Esophagus (tissue), 2 donors: ENCODE results near the gene DISP3. TPM values are rescaled to one million over a fixed set of nuclear protein-coding genes. Genes with fewer than 3 reads are reported as not detected.

Source experiments
- H3K27ac ChIP-seq, 2 donors: one replicate each; pipeline ENCODE4 v1.5.1; 2013; ENCODE audit warnings: low read depth in 2 of 2, mild to moderate bottlenecking in 2 of 2, inconsistent platforms in 1 of 2, low read length in 1 of 2, moderate library complexity in 1 of 2
- H3K27me3 ChIP-seq, 2 donors: one replicate each; pipeline ENCODE4 v1.6.1; 2013; ENCODE audit warnings: low read length in 2 of 2, control low read depth in 1 of 2, mild to moderate bottlenecking in 1 of 2; ENCODE audit not compliant: insufficient read depth in 2 of 2, control insufficient read depth in 1 of 2
- H3K36me3 ChIP-seq, 2 donors: one replicate each; pipeline ENCODE4 v1.6.1; 2013; ENCODE audit warnings: low read length in 1 of 2; ENCODE audit not compliant: control insufficient read depth in 2 of 2, insufficient read depth in 2 of 2
- H3K4me1 ChIP-seq, 2 donors: one replicate each; pipeline ENCODE4 v1.6.1; 2013; ENCODE audit warnings: low read length in 1 of 2; ENCODE audit not compliant: control insufficient read depth in 2 of 2, insufficient read depth in 2 of 2
- H3K4me3 ChIP-seq, 2 donors: one replicate each; pipeline ENCODE4 v1.5.1; 2013; ENCODE audit warnings: low read length in 2 of 2, mild to moderate bottlenecking in 2 of 2, low read depth in 1 of 2, moderate library complexity in 1 of 2
- H3K9me3 ChIP-seq, 2 donors: one replicate each; pipeline ENCODE4 v1.6.1; 2013; ENCODE audit warnings: mild to moderate bottlenecking in 2 of 2, low read depth in 1 of 2, low read length in 1 of 2, moderate library complexity in 1 of 2; ENCODE audit not compliant: control insufficient read depth in 2 of 2, insufficient read depth in 1 of 2
- WGBS, 2 donors: extraction: QIAGEN DNeasy Blood & Tissue Kit; methylation state at CpG; one replicate each; pipeline ENCODE4 v1.1.7; 2013; 5-methylcytosine and 5-hydroxymethylcytosine counted together
- polyA plus RNA-seq, 2 donors: library from polyadenylated mRNA; stranded (reverse); fragments of 200-250 nt; gene quantifications; one replicate each; pipeline ENCODE4 v1.2.3, GENCODE V29; 2013
- donor health status: healthy with polysubstance abuse.
- donor health status: Bipolar disorder and iron deficiency.

The DISP3 gene
- polyA plus RNA-seq, 2 donors, result not detected

DNA sequence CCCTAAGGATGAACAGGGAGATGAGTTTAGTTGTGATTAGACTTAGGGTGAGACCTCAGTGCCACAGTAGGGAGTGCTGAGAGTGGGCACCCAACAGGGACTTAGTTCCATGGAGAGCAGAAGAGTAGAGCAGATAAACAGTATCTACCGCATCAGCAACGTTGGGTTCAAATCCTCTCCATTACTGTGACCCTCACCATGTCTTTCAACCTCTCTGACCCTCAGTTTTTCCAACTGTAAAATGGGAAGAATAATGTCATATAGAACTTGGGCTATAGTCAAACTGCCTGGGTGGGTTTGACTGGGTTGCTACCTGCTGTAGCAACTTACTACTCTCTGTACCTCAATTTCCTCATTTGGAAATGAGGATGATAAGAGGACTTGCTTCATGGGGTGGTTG, 6.7 kb upstream of the DISP3 start:
- Histone ChIP-seq H3K4me3 (no peak overlapping the region), H3K27me3 (no peaks in the 10 kb centered on the region), H3K4me1 (no peaks in the 10 kb centered on the region), H3K9me3 (no peaks in the 10 kb centered on the region), H3K36me3 (no peaks in the 10 kb centered on the region), H3K27ac (no peak overlapping the region)
- WGBS, 2 donors, result 77 to 90% methylated on average over 2 of the region's 2 CpGs

DNA sequence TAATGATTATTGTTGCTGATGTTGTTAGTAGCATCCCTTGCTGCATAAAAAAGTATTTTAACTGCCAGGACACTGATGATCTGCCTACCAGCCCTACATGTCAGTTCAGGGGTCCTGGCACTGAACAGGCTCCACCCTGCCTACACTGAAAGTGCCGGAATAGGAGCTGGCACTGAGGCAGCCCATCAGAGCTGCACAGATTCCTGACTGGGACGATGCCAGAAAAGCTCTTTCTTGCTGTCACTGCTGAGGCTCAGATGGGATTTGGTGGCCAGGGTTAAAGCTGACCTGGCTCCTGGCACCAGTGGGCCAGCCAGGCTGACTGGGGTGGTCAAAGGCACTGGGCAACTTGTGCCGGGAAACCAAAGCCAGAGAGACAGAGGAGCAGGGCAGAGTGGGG, 6.2 kb upstream of the DISP3 start:
- Histone ChIP-seq H3K9me3 (no peaks in the 10 kb centered on the region), H3K27ac (no peak overlapping the region), H3K27me3 (peaks cover 0 to 4% of the 10 kb centered on the region in 2 donors), H3K36me3 (no peaks in the 10 kb centered on the region), H3K4me1 (no peaks in the 10 kb centered on the region), H3K4me3 (no peak overlapping the region)
- WGBS, 2 donors, result 49 to 61% methylated on average over 3 of the region's 3 CpGs

DNA sequence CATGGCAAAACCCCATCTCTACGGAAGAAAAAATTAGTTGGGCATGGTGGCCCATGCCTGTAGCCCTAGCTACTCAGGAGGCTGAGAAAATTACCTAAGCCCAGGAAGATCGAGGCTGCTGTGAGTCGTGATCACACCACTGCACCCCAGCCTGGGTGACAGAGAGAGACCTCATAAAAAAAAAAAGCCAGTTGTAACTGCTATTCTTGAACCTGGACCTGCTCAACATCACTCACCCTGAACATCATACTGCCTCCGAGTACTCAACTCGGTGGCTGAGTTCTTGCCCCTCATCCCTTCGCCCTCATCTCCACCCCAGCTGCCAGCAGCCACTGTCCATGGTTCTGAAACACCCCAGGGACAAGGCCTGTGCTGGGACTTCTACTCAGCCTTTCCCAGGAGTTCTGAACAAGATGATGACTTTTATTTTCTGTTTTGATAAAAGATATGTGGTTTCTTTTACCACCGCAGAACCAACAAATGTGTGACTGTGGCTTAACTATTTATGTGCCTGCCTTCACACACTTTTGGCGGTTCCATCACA, 5.4 kb upstream of the DISP3 start:
- Histone ChIP-seq H3K9me3 (no peaks in the 10 kb centered on the region), H3K27me3 (peaks cover 0 to 8% of the 10 kb centered on the region in 2 donors), H3K4me3 (no peak overlapping the region), H3K4me1 (peaks cover 0 to 2% of the 10 kb centered on the region in 2 donors), H3K36me3 (no peaks in the 10 kb centered on the region), H3K27ac (no peak overlapping the region)
- 53% methylated on average over 8 of the region's 8 CpGs for WGBS, 2 donors

DNA sequence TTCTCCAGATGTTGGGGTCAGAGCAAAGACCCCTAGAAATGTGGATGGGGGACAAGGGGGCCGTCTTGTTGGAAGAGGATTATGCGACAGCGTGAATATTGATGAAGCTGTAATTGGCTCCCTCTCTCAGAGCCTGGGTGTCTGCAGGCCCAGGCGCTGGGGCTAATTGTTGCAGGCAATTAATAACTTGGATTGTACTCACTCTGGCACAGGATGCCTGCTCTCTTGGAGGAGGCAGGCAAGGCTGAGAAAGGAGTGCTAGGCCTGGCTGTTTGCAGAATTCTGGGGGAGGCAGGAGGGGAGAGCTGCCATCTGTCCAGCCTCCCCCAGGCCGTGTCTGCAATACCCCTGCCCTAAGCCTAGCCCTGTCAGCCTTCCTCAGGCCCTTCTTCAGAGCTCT, 4.1 kb upstream of the DISP3 start:
- 57 to 61% methylated on average over 5 of the region's 5 CpGs for WGBS, 2 donors
- H3K4me1 ChIP-seq, result peaks cover 3 to 7% of the 10 kb centered on the region in 2 donors
- H3K4me3 ChIP-seq, result no peak overlapping the region
- peaks cover 0 to 8% of the 10 kb centered on the region in 2 donors for H3K27me3 ChIP-seq
- no peak overlapping the region for H3K27ac ChIP-seq
- H3K9me3 ChIP-seq, result no peaks in the 10 kb centered on the region
- no peaks in the 10 kb centered on the region for H3K36me3 ChIP-seq

DNA sequence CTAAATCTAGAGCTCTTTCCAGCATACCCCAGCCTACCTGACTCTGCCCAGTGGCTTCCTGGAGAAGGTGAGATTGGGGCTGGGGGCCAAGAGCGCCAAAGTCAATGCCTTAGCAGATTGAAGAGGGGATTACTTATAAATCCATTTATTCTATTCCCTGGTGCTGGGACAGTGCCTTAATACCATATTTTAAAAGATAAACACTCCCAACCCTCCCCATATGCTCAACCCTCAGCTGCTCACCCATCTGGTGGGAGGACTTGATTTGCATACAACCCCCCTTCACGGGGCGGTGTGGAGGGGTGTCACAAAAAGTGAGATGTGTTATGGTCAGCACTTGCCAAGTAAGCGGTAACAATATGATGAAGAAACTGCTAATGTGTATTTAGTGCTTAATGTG, 3.2 kb upstream of the DISP3 start:
- no peaks in the 10 kb centered on the region for H3K36me3 ChIP-seq
- peaks cover 3 to 7% of the 10 kb centered on the region in 2 donors for H3K4me1 ChIP-seq
- no peaks in the 10 kb centered on the region for H3K9me3 ChIP-seq
- H3K27ac ChIP-seq, result no peak overlapping the region
- no peak overlapping the region for H3K4me3 ChIP-seq
- H3K27me3 ChIP-seq, result peaks cover 0 to 8% of the 10 kb centered on the region in 2 donors
- WGBS, 2 donors, result 76 to 79% methylated on average over 4 of the region's 4 CpGs

DNA sequence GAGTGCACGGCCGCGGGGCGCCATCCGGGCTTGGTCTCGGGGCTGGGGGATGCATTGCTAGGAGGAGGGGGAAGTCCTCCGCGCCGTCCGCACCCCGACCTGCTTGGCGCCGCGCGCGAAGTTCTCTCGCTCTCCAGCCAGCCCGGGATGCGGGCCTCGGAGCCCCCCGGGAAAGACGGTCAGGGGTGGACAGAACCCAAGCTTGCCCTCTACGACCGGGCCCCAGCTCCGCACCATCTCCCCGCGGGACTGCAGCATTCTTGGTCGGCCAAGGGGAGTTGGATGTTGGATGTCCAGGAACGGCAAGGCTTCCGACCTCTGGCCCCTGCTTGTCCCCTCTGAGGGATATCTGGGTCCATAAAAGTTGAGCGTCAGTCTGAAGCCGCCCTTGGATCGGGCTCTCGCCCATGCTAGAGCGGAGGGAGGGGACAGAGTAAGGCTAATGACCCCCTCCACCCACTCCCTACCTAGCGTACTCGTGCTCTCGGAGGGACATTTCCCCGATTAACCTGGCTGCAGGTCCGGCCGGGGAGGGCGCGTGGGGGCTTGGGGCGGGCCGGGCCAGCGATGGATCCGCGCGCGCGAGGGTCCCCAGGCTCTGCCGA, 522 bp downstream of the DISP3 start:
- H3K27me3 ChIP-seq, result peaks cover 0 to 8% of the 10 kb centered on the region in 2 donors
- peaks cover 3 to 7% of the 10 kb centered on the region in 2 donors for H3K4me1 ChIP-seq
- H3K9me3 ChIP-seq, result no peaks in the 10 kb centered on the region
- H3K27ac ChIP-seq, result no peak overlapping the region
- no peaks in the 10 kb centered on the region for H3K36me3 ChIP-seq
- WGBS, 2 donors, result 2 to 3% methylated on average over 51 to 52 of the region's 52 CpGs
- peak overlapping the region; percentile 23 to 34 for H3K4me3 ChIP-seq

DNA sequence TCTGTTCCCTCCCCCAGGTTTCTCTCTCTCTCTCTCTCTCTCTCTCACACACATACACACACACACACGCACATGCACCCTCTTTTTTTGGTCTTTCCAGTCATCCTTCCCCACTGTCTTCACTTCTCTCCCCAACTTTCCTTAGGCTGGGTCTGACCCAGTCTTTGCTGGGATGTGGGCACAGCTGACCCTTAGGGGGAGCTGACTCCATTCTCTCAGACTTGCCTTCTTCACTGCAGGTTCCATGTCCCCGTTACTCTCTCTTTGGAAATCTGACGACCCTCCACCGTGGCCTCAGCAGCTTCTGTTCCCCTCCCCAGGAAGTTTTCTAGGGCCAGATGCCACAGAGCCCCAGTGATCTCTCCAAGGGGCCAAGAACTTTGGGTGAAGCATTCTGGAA, 2.1 kb downstream of the DISP3 start:
- Histone ChIP-seq H3K9me3 (no peaks in the 10 kb centered on the region), H3K4me3 (no peak overlapping the region), H3K27me3 (peaks cover 0 to 8% of the 10 kb centered on the region in 2 donors), H3K4me1 (peaks cover 3 to 7% of the 10 kb centered on the region in 2 donors), H3K36me3 (no peaks in the 10 kb centered on the region), H3K27ac (no peak overlapping the region)
- WGBS, 2 donors, result 43% methylated on average over 4 of the region's 4 CpGs

DNA sequence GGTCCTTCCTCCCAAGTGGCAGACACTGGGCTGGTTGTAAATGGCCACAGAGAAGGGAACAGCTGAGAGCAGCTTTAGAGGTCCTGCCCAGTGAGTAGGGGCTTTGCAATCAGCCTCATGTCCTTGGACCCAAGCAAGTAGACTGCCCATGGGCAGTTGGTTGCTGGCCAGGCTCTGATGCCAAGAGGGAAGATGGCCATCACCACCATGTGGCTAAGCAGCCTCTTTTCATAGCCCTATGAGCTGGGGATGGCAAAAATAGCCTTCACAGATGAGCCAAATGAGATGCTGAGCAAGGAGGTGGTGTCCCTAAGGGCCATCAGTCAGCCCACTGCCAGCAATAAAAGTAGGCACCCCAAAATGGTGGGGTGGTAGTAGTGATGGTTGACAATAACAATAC, 3.2 kb downstream of the DISP3 start:
- Histone ChIP-seq H3K9me3 (no peaks in the 10 kb centered on the region), H3K4me1 (peaks cover 3 to 7% of the 10 kb centered on the region in 2 donors), H3K36me3 (no peaks in the 10 kb centered on the region), H3K27me3 (peaks cover 0 to 8% of the 10 kb centered on the region in 2 donors), H3K27ac (no peak overlapping the region), H3K4me3 (no peak overlapping the region)

DNA sequence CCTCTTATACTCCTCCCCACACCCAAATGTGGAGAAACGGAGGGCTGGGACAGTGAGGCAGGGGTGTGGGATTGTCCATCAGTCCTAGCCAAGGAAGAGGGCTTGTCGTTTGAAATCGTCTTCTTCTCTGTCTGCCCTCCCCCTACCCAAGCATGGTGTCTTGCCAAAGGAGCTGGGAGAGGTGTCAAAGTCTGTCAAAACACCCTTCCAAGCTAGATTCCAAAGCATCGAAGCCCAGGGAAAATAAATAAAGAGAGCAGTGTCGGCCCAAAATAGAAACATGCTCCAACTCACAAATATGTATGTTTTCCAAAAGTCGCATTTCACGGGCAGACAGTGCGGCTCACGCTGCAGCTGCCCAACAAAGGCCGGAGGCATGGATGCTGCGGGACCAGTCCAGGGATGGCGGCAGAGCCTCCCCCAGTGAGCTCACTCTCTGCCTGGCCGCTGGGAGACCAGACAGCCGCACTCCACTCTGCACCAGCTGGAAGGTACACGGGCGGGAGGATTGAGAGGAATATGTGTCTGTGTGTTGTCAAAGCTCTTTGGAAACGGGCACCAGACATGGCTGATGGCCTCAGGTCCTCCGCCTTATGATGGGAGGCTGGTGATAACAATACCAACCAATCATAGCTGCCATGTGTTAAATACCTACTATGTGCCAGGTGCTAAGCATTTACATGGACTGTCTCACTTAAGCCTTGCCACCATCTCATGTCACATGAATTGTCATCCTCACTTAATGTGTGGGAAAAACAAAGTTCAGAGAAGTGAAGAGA, 3.9 kb downstream of the DISP3 start:
- WGBS, 2 donors, result 69 to 72% methylated on average over 18 of the region's 18 CpGs
- H3K27me3 ChIP-seq, result peaks cover 0 to 4% of the 10 kb centered on the region in 2 donors
- H3K4me3 ChIP-seq, result no peak overlapping the region
- no peak overlapping the region for H3K27ac ChIP-seq
- no peaks in the 10 kb centered on the region for H3K9me3 ChIP-seq
- H3K4me1 ChIP-seq, result peaks cover 3 to 7% of the 10 kb centered on the region in 2 donors
- H3K36me3 ChIP-seq, result no peaks in the 10 kb centered on the region
